Endothelial cell of umbilical vein (primary cell): ENCODE measurements around the gene TPP1. TPM values are rescaled to one million over a fixed set of nuclear protein-coding genes. Genes with fewer than 3 reads are reported as not detected.

ENCODE experiments used
- BruUV-seq: library from RNA; stranded (reverse); fragments of 400-500 nt; replicated peaks from 2 replicates; lab custom pipeline; 2021; lab: Mats Ljungman, UMichigan
- CTCF ChIA-PET: fragments of 300-600, 350-600 bp; sonication (Branson Sonifier 250); formaldehyde crosslinking; loops from one replicate; lab custom pipeline; 2021; ENCODE audit warnings: antibody characterized with exemption, inconsistent platforms; lab: Charles Lee
- POLR2A ChIA-PET: fragments of 300-600, 350-600 bp; sonication (Branson Sonifier 250); formaldehyde crosslinking; loops from one replicate; lab custom pipeline; 2021; ENCODE audit warnings: antibody characterized with exemption, inconsistent platforms; lab: Charles Lee
- DNase-seq: peaks from one replicate; pipeline ENCODE4 v3.0.0-alpha.2; 2011; ENCODE audit warnings: low read depth, low spot score
- FAIRE-seq: peaks from 2 replicates; lab custom pipeline; 2011; peaks lifted over from hg19 to GRCh38; lab: Jason Lieb, UNC
- H2AFZ ChIP-seq: 2 replicates; pipeline ENCODE4 v1.6.0; 2012; ENCODE audit warnings: low read depth, low read length, control low read depth, inconsistent platforms
- H3K27ac ChIP-seq: 2 replicates; pipeline ENCODE4 v1.5.1; 2011; ENCODE audit warnings: low read depth, mild to moderate bottlenecking, control low read depth, low read length, moderate library complexity; ENCODE audit not compliant: insufficient read depth
- H3K27me3 ChIP-seq, 2 experiments: 2 replicates each; pipeline versions ENCODE4 v1.6.0 to v1.6.1; 2011; ENCODE audit warnings: low read length in 2 of 2, mixed read lengths in 1 of 2; ENCODE audit not compliant: control insufficient read depth in 2 of 2, insufficient read depth in 2 of 2
- H3K36me3 ChIP-seq, 2 experiments: 2 replicates in 1 of 2; 3 replicates in 1 of 2; pipeline ENCODE4 v1.5.1; 2011; ENCODE audit warnings: low read length in 2 of 2, mild to moderate bottlenecking in 1 of 2, moderate library complexity in 1 of 2; ENCODE audit not compliant: control insufficient read depth in 2 of 2, insufficient read depth in 2 of 2; ENCODE audit errors: extremely low read depth in 1 of 2
- H3K4me1 ChIP-seq: 3 replicates; pipeline ENCODE4 v1.5.1; 2011; ENCODE audit warnings: mild to moderate bottlenecking, low read length; ENCODE audit not compliant: control insufficient read depth, insufficient read depth; ENCODE audit errors: extremely low read depth
- H3K4me2 ChIP-seq: 2 replicates; pipeline ENCODE4 v1.6.1; 2011; ENCODE audit warnings: low read length, control low read depth, mixed read lengths; ENCODE audit not compliant: insufficient read depth
- H3K4me3 ChIP-seq, 3 experiments: fragments of 200-600 bp in 1 of 3; sonication (generic), shearing (Covaris generic) in 1 of 3; replicated peaks in 1 of 3; 2 replicates each; pipeline ENCODE4 v1.5.1; 2011 to 2016; ENCODE audit warnings: control low read depth in 3 of 3, low read length in 3 of 3, mild to moderate bottlenecking in 2 of 3, inconsistent platforms in 1 of 3, low read depth in 1 of 3, moderate library complexity in 1 of 3; ENCODE audit not compliant: insufficient read depth in 1 of 3
- H3K79me2 ChIP-seq: 2 replicates; pipeline ENCODE4 v1.6.0; 2012; ENCODE audit warnings: low read length, inconsistent platforms; ENCODE audit not compliant: control insufficient read depth, insufficient read depth
- H3K9ac ChIP-seq: replicated peaks from 2 replicates; pipeline ENCODE3; 2011; ENCODE audit warnings: low read length, control low read depth; ENCODE audit not compliant: insufficient read depth; ENCODE audit errors: extremely low read depth
- H3K9me1 ChIP-seq: replicated peaks from 3 replicates; pipeline ENCODE4 v1.6.0; 2011; ENCODE audit warnings: mild to moderate bottlenecking, low read length; ENCODE audit not compliant: control insufficient read depth, insufficient read depth; ENCODE audit errors: extremely low read depth
- H3K9me3 ChIP-seq: replicated peaks from 2 replicates; pipeline ENCODE4 v1.5.1; 2012; ENCODE audit warnings: low read length, inconsistent platforms; ENCODE audit not compliant: control insufficient read depth, insufficient read depth
- H4K20me1 ChIP-seq: replicated peaks from 2 replicates; pipeline ENCODE3; 2011; ENCODE audit warnings: mild to moderate bottlenecking, low read length; ENCODE audit not compliant: control insufficient read depth, insufficient read depth; ENCODE audit errors: extremely low read depth
- EZH2 ChIP-seq: IDR thresholded peaks from 2 replicates; pipeline ENCODE4 v1.6.1; 2012; ENCODE audit warnings: borderline replicate concordance, low read depth, mild to moderate bottlenecking, moderate library complexity, low read length, inconsistent platforms; ENCODE audit not compliant: severe bottlenecking
- FOS ChIP-seq: IDR thresholded peaks from 2 replicates; pipeline ENCODE4 v1.6.1; 2011; ENCODE audit warnings: mild to moderate bottlenecking, low read length, moderate library complexity, borderline replicate concordance; ENCODE audit not compliant: insufficient read depth
- GATA2 ChIP-seq: IDR thresholded peaks from 2 replicates; pipeline ENCODE4 v1.7.0; 2011; ENCODE audit warnings: low read depth, mild to moderate bottlenecking, moderate library complexity, mixed read lengths, low read length; ENCODE audit not compliant: insufficient read length, insufficient read depth
- JUN ChIP-seq: IDR thresholded peaks from 2 replicates; pipeline ENCODE4 v1.6.1; 2011; ENCODE audit warnings: borderline replicate concordance, low read depth; ENCODE audit not compliant: insufficient read length, insufficient read depth
- MYC ChIP-seq: IDR thresholded peaks from one replicate; pipeline ENCODE4 v1.6.1; 2011; ENCODE audit warnings: mild to moderate bottlenecking, low read depth, low read length
- POLR2A ChIP-seq: IDR thresholded peaks from 2 replicates; pipeline ENCODE4 v1.6.1; 2012; ENCODE audit warnings: low read depth, mild to moderate bottlenecking, control low read depth, low read length
- POLR2AphosphoS5 ChIP-seq: IDR thresholded peaks from 2 replicates; pipeline ENCODE4 v1.6.1; 2012; ENCODE audit warnings: low read depth, mild to moderate bottlenecking, control low read depth, low read length, moderate library complexity; ENCODE audit not compliant: insufficient read depth
- dilution Hi-C: fragments of 300-500 bp; cut with MboI; formaldehyde crosslinking; loops from one replicate; pipeline ENCODE4 v1.15.0; 2019; ENCODE audit warnings: low sequenced_read_pairs; ENCODE audit not compliant: extremely low pct_ligation_motif_present
- intact Hi-C: fragments of 100-400 bp; cut with micrococcal nuclease; formaldehyde crosslinking; loops from one replicate; pipeline ENCODE4 v1.10.0; 2022
- polyA plus RNA-seq, 4 experiments: library from polyadenylated mRNA; depleted of rRNA in 3 of 4; stranded (reverse) in 3 of 4; unstranded in 1 of 4; fragments of >200 nt; gene quantifications; 2 replicates each; pipeline versions ENCODE4 v1.2.1 to v1.2.3, GENCODE V29; 2011 to 2012; ENCODE audit warnings: missing spikeins in 1 of 4
- total RNA-seq: library from RNA; stranded (reverse); gene quantifications from 2 replicates; pipeline ENCODE4 v1.2.3, GENCODE V29; 2021
- TF ChIP-seq, protein P1 (sequence below): IDR thresholded peaks from 2 replicates; pipeline ENCODE4 v1.6.1; 2011; ENCODE audit not compliant: insufficient read depth, insufficient read length
- TF ChIP-seq, protein P2 (sequence below), 2 donors: IDR thresholded peaks; 1 replicate in 1 of 2; 2 replicates in 1 of 2; pipeline ENCODE4 v1.5.1; 2011; ENCODE audit warnings: low read length in 2 of 2, mild to moderate bottlenecking in 2 of 2, moderate library complexity in 2 of 2, control low read depth in 1 of 2, inconsistent platforms in 1 of 2, low read depth in 1 of 2; ENCODE audit not compliant: insufficient read depth in 1 of 2; ENCODE audit errors: extremely low read depth in 1 of 2

Gene TPP1
- total and polyA plus RNA-seq, 2 donors (not counting 3 experiments of a cell fraction or from before 2014, with no cell fraction given): 124 to 224 TPM

DNA sequence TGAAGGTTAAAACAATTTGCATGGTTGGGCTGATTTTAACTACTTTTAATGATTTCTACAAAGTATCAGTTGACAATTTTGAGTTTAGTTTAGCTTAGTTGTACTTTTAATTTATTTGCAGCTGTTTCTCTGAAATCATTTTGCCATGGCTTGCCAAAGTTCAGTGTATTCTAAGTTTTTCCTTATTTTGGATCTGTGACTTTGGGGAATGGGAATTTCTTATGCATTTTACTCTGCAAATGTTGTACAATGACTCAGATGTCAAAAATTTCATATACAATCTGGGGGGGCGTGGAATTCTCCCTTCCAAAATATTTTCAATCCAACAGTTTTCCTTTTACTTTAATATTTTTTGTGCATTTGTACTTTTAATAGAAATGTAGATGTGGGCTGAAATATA is 45.3 kb upstream of the TPP1 start:
- ChIA-PET POLR2A (no interaction called here), CTCF (interaction anchor here (1.0 to 1.4 kb wide), 4 partner anchors 11 to 133 kb away, joined by 3 to 5 read pairs (median 4); partner anchors contain the start of gene TPP1)
- Histone ChIP-seq H3K9me1 (no peaks in the 10 kb centered on the region), H3K4me3 (no peak overlapping the region), H3K27me3 (no peaks in the 10 kb centered on the region), H3K36me3 (no peaks in the 10 kb centered on the region), H3K79me2 (no peaks in the 10 kb centered on the region), H3K9me3 (no peaks in the 10 kb centered on the region), H3K4me1 (no peaks in the 10 kb centered on the region), H2AFZ (no peak overlapping the region), H3K4me2 (no peak overlapping the region), H3K9ac (no peak overlapping the region), H4K20me1 (no peaks in the 10 kb centered on the region), H3K27ac (no peak overlapping the region)
- FAIRE-seq: no peak
- no TSS peak for BruUV-seq
- TF ChIP-seq GATA2 (no peak), POLR2A (no peak), FOS (no peak), JUN (no peak), MYC (no peak), POLR2AphosphoS5 (no peak), EZH2 (no peak)
- TF ChIP-seq, protein P1, sequence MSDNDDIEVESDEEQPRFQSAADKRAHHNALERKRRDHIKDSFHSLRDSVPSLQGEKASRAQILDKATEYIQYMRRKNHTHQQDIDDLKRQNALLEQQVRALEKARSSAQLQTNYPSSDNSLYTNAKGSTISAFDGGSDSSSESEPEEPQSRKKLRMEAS: no peak
- TF ChIP-seq, protein P2, sequence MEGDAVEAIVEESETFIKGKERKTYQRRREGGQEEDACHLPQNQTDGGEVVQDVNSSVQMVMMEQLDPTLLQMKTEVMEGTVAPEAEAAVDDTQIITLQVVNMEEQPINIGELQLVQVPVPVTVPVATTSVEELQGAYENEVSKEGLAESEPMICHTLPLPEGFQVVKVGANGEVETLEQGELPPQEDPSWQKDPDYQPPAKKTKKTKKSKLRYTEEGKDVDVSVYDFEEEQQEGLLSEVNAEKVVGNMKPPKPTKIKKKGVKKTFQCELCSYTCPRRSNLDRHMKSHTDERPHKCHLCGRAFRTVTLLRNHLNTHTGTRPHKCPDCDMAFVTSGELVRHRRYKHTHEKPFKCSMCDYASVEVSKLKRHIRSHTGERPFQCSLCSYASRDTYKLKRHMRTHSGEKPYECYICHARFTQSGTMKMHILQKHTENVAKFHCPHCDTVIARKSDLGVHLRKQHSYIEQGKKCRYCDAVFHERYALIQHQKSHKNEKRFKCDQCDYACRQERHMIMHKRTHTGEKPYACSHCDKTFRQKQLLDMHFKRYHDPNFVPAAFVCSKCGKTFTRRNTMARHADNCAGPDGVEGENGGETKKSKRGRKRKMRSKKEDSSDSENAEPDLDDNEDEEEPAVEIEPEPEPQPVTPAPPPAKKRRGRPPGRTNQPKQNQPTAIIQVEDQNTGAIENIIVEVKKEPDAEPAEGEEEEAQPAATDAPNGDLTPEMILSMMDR (IDR thresholded peaks at IDR 0.05; ENCODE audit: extremely low read depth in 1 of 2, insufficient read depth in 1 of 2, low read depth in 1 of 2, low read length in 2 of 2): no peak
- intact Hi-C loops (no loop called here), dilution Hi-C loops (no loop called here)
- no peak for DNase-seq
